Testis (tissue), 2 donors: ENCODE data around the gene TSPAN10.

Experiments used
- POLR2A ChIP-seq: fragments of 450-650 bp; IDR thresholded peaks from one replicate; pipeline ENCODE4 v1.6.1; 2017; ENCODE audit warnings: antibody characterized with exemption, mild to moderate bottlenecking, moderate library complexity
- TF ChIP-seq, protein P1 (sequence below), 3 experiments: fragments of 450-650 bp in 2 of 3; fragments of 200-600 bp in 1 of 3; sonication (generic) in 1 of 3; IDR thresholded peaks; one replicate each; pipeline ENCODE4 v1.5.1; 2016 to 2019; ENCODE audit warnings: antibody characterized with exemption in 3 of 3, mild to moderate bottlenecking in 2 of 3, moderate library complexity in 1 of 3

DNA sequence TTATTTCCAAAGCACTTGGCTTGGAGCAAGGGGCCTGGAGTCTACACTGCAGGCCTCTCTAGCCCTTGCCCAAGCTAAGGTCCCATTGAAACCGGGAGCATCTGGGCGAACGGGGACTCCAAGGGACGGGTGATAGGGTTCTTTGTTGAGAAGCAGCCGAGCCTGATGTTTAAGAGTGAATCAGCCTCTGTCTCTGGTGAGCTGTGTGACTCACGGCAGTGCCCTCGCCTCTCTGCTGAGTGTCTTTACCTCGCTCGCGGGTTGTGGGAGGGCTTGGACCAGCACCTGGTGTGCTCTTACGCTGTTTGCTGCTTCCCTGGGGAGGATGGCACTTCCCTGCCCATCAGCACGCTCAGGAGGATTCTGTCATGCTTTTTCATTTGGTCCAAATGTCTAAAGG is 48.1 kb downstream of the TSPAN10 start:
- TF ChIP-seq, protein P1, sequence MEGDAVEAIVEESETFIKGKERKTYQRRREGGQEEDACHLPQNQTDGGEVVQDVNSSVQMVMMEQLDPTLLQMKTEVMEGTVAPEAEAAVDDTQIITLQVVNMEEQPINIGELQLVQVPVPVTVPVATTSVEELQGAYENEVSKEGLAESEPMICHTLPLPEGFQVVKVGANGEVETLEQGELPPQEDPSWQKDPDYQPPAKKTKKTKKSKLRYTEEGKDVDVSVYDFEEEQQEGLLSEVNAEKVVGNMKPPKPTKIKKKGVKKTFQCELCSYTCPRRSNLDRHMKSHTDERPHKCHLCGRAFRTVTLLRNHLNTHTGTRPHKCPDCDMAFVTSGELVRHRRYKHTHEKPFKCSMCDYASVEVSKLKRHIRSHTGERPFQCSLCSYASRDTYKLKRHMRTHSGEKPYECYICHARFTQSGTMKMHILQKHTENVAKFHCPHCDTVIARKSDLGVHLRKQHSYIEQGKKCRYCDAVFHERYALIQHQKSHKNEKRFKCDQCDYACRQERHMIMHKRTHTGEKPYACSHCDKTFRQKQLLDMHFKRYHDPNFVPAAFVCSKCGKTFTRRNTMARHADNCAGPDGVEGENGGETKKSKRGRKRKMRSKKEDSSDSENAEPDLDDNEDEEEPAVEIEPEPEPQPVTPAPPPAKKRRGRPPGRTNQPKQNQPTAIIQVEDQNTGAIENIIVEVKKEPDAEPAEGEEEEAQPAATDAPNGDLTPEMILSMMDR (IDR thresholded peaks at IDR 0.05) = no peak
- no peak for TF ChIP-seq POLR2A
